ENCODE measurements around the gene GGACT.

Gene GGACT

DNA sequence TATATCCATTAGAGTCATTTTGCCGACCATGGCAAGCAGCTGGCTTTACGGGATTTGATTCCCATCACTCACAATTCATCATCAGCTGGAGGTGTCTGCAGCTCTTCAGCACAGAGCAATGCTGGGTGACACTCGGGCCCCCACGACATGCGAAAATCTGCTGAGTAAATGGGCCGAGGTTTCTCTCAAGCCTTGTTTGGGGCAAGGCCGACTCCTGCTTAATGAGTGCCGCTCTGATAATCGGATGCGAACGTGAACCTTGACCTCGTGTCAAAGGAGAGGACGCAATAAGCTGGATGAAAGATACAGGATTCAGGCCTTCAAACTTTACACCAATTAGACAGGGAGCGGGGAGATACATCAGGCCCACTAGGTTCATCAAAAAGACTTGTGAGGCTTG is 65.2 kb downstream of the GGACT start:
- no peaks in the 10 kb centered on the region for H3K36me3 ChIP-seq (replicated peaks; ENCODE audit: insufficient read depth, low read length)
- H3K4me2 ChIP-seq (ENCODE audit: low read depth, low read length), result no peak overlapping the region
- DNase-seq, result no peak
- H3K9me2 ChIP-seq (replicated peaks; ENCODE audit: insufficient read depth, low read length), result no peaks in the 10 kb centered on the region
- H3K79me2 ChIP-seq (ENCODE audit: low read length), result no peaks in the 10 kb centered on the region
- no peak overlapping the region for H3K4me3 ChIP-seq (ENCODE audit: low read length)
- no peak overlapping the region for H3K27ac ChIP-seq (ENCODE audit: low read length)
- no peaks in the 10 kb centered on the region for H3K27me3 ChIP-seq (replicated peaks; ENCODE audit: insufficient read depth, low read length)
- H3K9me3 ChIP-seq (replicated peaks; ENCODE audit: insufficient read depth, low read length), result no peaks in the 10 kb centered on the region
- TF ChIP-seq EZH2 (optimal IDR thresholded peaks at IDR 0.05; ENCODE audit: low read depth, low read length) (no peak), EZH2phosphoT487 (IDR thresholded peaks at IDR 0.05; ENCODE audit: low read length) (no peak)
- TF ChIP-seq, protein P1, sequence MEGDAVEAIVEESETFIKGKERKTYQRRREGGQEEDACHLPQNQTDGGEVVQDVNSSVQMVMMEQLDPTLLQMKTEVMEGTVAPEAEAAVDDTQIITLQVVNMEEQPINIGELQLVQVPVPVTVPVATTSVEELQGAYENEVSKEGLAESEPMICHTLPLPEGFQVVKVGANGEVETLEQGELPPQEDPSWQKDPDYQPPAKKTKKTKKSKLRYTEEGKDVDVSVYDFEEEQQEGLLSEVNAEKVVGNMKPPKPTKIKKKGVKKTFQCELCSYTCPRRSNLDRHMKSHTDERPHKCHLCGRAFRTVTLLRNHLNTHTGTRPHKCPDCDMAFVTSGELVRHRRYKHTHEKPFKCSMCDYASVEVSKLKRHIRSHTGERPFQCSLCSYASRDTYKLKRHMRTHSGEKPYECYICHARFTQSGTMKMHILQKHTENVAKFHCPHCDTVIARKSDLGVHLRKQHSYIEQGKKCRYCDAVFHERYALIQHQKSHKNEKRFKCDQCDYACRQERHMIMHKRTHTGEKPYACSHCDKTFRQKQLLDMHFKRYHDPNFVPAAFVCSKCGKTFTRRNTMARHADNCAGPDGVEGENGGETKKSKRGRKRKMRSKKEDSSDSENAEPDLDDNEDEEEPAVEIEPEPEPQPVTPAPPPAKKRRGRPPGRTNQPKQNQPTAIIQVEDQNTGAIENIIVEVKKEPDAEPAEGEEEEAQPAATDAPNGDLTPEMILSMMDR (IDR thresholded peaks at IDR 0.05; ENCODE audit: low read length), result no peak
- H3K9ac ChIP-seq (ENCODE audit: low read length), result no peak overlapping the region
- H4K20me1 ChIP-seq (ENCODE audit: insufficient read depth, low read length), result no peaks in the 10 kb centered on the region
- H3F3A ChIP-seq (ENCODE audit: insufficient read depth, low read length), result no peaks in the 10 kb centered on the region
- H2AFZ ChIP-seq (ENCODE audit: low read length), result no peak overlapping the region
- no peaks in the 10 kb centered on the region for H3K4me1 ChIP-seq (ENCODE audit: low read length)

DNA sequence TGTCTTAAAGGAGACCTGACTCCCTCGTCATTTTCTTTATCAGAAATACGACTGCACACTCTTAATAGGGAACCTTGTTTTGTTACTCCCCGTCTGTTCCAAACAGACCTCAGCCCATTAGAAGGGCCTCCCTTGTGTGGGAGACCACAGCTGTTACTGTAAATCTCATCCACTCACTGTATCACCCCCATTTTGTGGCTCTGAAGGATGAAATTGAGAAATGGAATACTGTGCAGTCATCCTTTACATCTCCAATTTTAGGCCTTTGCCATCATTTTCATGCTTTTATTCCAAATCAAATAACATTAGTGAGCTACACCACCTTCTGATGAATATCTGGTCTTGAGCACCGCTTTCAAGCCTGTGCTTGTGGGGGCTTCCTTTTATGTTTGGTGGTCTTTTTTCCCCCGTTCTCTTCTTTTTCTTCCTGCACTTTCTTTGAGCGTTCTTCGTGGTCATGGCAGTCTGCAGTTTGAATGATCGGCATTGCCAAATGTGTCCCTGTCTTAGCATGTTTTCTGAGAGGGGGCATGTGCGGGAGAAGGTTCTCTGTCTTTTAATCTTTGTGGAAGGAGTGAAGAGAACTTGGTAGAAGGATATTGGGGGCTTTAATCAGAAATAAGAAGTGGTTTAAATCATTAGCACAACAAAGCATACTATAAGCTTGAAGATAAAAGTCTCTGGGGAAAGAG is 65.8 kb downstream of the GGACT start:
- Histone ChIP-seq H3F3A (ENCODE audit: insufficient read depth, low read length) (no peaks in the 10 kb centered on the region), H3K27me3 (replicated peaks; ENCODE audit: insufficient read depth, low read length) (no peaks in the 10 kb centered on the region), H3K4me3 (ENCODE audit: low read length) (no peak overlapping the region), H3K4me1 (ENCODE audit: low read length) (no peaks in the 10 kb centered on the region), H3K9ac (ENCODE audit: low read length) (no peak overlapping the region), H4K20me1 (ENCODE audit: insufficient read depth, low read length) (no peaks in the 10 kb centered on the region), H2AFZ (ENCODE audit: low read length) (no peak overlapping the region), H3K27ac (ENCODE audit: low read length) (no peak overlapping the region), H3K4me2 (ENCODE audit: low read depth, low read length) (no peak overlapping the region), H3K9me2 (replicated peaks; ENCODE audit: insufficient read depth, low read length) (no peaks in the 10 kb centered on the region), H3K79me2 (ENCODE audit: low read length) (no peaks in the 10 kb centered on the region), H3K9me3 (replicated peaks; ENCODE audit: insufficient read depth, low read length) (no peaks in the 10 kb centered on the region), H3K36me3 (replicated peaks; ENCODE audit: insufficient read depth, low read length) (no peaks in the 10 kb centered on the region)
- TF ChIP-seq EZH2 (optimal IDR thresholded peaks at IDR 0.05; ENCODE audit: low read depth, low read length) (no peak), EZH2phosphoT487 (IDR thresholded peaks at IDR 0.05; ENCODE audit: low read length) (no peak)
- TF ChIP-seq, protein P1 (IDR thresholded peaks at IDR 0.05; ENCODE audit: low read length), result no peak
- DNase-seq, result no peak

DNA sequence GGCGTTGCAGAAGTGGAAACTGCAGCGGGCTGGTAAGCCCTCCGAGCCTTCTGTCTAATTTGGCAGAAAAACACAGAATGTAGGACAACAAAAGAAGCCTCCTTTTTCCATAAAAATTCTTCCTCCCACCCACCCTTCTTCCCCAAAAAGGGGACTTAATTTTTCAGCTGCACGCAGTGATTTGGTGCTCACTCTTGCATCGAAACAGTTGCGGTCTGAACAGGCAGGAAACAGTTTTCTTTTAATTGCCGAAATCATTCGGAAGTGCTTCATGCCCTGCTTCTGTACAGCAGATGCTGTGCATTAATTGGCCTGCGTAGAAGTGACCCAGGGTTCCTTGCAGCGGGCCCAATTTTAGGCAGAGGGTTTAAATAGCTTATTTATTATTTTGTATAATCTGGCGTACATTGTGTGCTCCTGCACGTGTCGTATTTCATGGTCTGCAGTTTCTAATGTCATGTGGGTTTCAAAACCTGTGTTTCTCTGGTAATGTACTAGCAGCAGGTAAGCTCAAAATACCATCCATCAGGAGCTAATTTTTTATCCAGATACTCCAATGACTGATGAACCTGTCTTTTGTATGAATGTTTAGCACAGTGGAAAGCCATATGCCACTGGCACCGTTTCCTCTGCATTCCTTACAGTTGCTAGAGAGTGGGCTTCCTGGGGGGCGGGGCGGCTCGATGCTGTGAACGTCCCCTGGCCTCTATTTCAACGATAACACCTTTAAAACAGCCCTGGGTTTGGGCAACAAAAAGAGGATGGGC is 66.6 kb downstream of the GGACT start:
- H3K27ac ChIP-seq (ENCODE audit: low read length), result no peak overlapping the region
- H3K27me3 ChIP-seq (replicated peaks; ENCODE audit: insufficient read depth, low read length), result no peaks in the 10 kb centered on the region
- no peak overlapping the region for H3K4me3 ChIP-seq (ENCODE audit: low read length)
- H3K9me2 ChIP-seq (replicated peaks; ENCODE audit: insufficient read depth, low read length), result no peaks in the 10 kb centered on the region
- no peaks in the 10 kb centered on the region for H3K79me2 ChIP-seq (ENCODE audit: low read length)
- H4K20me1 ChIP-seq (ENCODE audit: insufficient read depth, low read length), result no peaks in the 10 kb centered on the region
- DNase-seq, result no peak
- H3K36me3 ChIP-seq (replicated peaks; ENCODE audit: insufficient read depth, low read length), result no peaks in the 10 kb centered on the region
- H3K9ac ChIP-seq (ENCODE audit: low read length), result no peak overlapping the region
- H3K4me1 ChIP-seq (ENCODE audit: low read length), result no peaks in the 10 kb centered on the region
- H2AFZ ChIP-seq (ENCODE audit: low read length), result no peak overlapping the region
- H3K9me3 ChIP-seq (replicated peaks; ENCODE audit: insufficient read depth, low read length), result no peaks in the 10 kb centered on the region
- TF ChIP-seq EZH2phosphoT487 (IDR thresholded peaks at IDR 0.05; ENCODE audit: low read length), result no peak
- H3F3A ChIP-seq (ENCODE audit: insufficient read depth, low read length), result no peaks in the 10 kb centered on the region
- H3K4me2 ChIP-seq (ENCODE audit: low read depth, low read length), result no peak overlapping the region

Measured in MM.1S (cell line).